GM10266 (cell line): ENCODE data around the gene ZFYVE1.
"Not testable (repeated sequence)": the region's sequence is repeated elsewhere in the genome, so short reads cannot be mapped to it uniquely, and the experiment has no call there.

ENCODE experiments used
- DNase-seq: peaks from one replicate; pipeline ENCODE4 v3.0.0; 2012; ENCODE audit errors: extremely low spot score
- TF ChIP-seq, protein P1 (sequence below): IDR thresholded peaks from 2 replicates; pipeline ENCODE4 v1.5.1; 2012; ENCODE audit warnings: mild to moderate bottlenecking, low read depth; ENCODE audit not compliant: control insufficient read depth, insufficient read depth; ENCODE audit errors: missing control alignments

ZFYVE1 gene

DNA sequence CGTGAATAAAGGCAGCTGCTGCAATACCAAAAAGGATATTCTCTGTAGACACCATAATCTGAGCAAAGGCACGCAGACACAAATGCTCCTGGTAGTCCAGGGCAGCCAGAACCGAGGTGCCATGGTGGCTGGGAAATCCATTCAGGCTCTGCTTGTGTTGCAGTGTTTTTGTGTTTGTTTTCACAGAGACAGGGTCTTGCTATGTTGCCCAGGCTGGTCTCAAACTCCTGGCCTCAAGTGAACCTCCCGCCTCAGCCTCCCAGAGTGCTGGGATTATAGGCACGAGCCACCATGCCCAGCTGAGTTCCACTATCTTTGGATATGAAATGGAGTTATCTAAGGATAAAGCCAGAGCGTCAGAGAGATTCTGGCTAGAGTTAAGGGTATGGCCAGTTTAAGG, 60.9 kb downstream of the ZFYVE1 start:
- TF ChIP-seq, protein P1, sequence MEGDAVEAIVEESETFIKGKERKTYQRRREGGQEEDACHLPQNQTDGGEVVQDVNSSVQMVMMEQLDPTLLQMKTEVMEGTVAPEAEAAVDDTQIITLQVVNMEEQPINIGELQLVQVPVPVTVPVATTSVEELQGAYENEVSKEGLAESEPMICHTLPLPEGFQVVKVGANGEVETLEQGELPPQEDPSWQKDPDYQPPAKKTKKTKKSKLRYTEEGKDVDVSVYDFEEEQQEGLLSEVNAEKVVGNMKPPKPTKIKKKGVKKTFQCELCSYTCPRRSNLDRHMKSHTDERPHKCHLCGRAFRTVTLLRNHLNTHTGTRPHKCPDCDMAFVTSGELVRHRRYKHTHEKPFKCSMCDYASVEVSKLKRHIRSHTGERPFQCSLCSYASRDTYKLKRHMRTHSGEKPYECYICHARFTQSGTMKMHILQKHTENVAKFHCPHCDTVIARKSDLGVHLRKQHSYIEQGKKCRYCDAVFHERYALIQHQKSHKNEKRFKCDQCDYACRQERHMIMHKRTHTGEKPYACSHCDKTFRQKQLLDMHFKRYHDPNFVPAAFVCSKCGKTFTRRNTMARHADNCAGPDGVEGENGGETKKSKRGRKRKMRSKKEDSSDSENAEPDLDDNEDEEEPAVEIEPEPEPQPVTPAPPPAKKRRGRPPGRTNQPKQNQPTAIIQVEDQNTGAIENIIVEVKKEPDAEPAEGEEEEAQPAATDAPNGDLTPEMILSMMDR: no peak
- DNase-seq: no peak

DNA sequence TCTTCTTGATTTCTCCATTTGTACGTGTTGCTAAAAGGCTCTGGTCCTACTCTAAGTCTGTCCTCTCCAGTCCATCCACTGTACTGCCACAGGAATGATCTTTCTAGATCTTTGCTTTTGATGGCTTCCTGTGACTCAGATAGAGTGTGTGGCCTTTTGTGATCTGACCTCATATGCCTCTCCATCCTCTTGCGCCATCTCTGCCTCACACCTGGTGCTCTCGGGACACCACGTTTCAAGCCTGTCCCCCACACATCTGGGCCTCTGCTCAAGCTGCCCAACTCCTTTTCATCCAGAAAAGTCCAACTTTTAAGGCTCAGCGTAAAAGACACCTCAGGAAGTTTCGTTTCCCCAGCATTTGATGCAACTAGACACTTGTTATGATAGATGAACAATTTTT, 61.7 kb downstream of the ZFYVE1 start:
- no peak for DNase-seq
- TF ChIP-seq, protein P1: no peak

DNA sequence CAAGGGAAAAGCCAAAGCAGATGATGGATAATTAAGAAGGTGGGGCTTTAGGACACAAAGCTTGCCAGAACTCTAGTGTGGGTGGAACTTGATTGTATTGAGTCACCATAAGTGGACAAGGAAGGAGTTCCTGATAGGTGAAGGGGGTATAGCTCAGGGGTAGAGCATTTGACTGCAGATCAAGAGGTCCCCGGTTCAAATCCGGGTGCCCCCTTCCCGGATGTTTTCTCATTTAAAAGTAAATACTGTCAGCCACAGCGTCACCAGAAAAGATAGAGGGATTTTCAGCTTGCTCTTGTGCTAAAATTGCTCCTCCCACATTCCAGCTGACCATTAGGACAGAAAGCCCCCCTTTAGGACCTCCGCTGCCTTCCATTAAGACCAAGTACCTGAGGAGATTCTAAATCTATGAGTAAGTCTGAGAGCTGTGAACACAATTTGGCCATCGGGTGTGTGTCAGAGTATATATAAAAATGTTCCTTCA, 64.0 kb downstream of the ZFYVE1 start:
- TF ChIP-seq, protein P1: no peak
- no peak for DNase-seq

DNA sequence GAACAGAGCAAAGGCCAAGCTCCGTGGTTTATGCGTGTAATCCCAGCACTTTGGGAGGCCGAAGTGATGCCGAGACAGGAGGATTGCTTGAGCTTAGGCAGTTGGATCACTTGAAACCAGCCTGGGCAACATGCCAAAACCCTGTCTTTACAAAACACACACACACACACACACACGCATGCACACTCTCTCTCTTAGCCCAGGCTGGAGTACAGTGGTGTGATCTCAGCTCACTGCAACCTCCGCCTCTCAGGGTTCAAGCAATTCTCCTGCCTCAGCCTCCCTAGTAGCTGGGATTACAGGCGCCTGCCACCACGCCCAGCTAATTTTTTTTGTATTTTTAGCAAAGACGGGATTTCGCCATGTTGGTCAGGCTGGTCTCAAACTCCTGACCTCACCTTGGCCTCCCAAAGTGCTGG, 64.6 kb downstream of the ZFYVE1 start:
- DNase-seq: not testable (repeated sequence)

DNA sequence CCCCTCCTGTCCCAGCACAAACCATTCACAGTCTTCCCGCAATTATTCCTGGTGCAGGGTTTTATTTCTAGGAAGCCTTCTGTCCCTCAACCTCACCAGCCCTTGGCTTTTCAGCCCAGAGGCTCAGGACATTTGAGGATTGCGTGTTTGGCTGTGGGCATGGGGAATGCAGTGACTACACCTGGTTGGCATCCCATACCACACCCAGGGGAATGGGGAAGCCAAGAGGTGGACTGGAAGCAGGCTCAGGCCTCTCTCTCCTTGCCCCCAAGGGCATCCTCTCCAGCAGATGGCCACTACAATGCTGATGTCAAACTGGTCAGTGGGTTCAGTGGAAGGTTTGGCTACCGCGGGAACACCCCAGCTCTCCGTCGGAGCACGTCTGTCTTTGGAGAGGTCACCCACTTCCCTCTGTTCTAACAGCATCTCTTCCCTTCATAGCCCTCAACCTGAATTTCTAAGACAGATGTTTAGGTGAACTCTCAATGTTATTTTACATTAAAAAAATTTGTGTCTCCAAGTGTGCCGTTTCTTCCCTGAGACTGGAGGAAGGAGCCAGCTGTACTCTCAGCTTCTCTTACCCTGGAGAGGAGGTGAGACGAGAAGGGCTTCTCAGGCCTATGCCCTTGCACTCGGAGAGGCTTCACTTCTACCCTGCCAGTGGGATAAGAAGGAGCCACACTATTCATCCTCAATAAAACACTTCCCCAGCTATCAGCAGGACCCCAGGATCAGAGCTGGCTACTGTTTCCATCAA, 65.1 kb downstream of the ZFYVE1 start:
- no peak for DNase-seq
- TF ChIP-seq, protein P1: no peak

DNA sequence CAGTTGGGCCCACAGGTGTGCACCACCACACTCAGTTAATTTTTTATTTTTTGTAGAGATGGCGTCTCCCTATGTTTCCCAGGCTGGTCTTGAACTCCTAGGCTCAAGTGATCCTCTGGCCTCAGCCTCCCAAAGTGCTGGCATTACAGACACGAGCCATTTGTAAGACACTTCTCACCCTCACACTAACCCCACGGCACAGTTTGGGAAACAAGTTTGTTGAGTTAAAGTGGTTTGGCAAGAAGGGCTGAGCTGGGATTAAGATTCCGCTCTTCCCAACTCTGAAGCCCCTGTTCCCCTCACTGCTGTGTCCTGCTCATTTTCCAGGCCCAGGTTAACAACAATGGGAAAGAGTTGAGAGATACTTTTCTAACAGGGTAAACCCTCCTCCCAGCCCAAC, 65.9 kb downstream of the ZFYVE1 start:
- not testable (repeated sequence) for DNase-seq

DNA sequence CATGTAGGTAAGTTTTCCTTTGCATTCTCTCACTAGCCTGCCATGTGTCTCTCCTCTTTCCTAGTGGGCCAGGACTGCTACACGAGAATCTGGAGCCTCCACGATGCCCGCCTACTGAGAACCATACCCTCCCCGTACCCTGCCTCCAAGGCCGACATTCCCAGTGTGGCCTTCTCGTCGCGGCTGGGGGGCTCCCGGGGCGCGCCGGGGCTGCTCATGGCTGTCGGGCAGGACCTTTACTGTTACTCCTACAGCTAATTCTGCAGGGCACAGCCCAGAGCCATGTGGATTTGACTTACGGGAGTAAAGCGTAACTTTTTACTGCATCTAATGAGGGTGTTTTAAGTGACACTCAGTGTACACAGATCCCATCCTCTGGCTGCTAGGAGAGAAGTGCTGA, 68.4 kb downstream of the ZFYVE1 start:
- TF ChIP-seq, protein P1: no peak
- no peak for DNase-seq

DNA sequence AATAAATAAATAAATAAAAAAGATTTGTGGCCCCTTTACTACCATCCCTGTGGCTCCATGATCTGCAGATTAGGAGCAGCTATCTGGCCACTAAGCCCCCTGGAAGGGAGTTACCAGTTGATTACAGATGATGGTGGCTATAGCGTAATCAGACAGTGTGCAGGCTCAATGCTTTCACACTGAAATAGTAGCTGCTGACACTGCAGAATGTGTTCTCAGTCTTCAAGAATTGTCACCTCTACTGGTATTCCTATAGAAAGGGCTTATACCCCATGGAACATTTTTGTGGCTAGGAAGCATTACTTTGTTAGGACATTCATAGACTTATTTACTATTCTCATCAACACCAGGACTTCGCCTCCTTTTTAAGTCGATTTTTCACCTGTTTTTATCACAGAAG, 69.7 kb downstream of the ZFYVE1 start:
- TF ChIP-seq, protein P1: no peak
- DNase-seq: no peak

DNA sequence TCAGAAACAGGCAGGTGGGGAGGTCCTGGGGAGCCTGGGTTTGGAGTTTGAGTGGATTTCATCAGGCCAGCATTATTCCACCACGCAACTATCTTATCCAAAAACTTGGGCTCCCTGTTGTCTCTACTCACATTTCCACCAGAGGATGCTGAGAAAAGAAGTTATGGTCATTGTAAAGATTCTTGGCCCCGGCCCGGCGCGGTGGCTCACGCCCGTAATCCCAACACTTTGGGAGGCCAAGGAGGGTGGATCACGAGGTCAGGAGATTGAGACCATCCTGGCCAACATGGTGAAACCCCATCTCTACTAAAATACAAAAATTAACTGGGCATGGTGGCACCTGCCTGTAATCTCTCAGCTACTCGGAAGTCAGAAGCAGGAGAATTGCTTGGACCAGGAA, 70.2 kb downstream of the ZFYVE1 start:
- DNase-seq: not testable (repeated sequence)
